GM06990 (cell line): Measurements from ENCODE around the gene RAB3GAP1.
"Not testable (repeated sequence)": the region's sequence is repeated elsewhere in the genome, so short reads cannot be mapped to it uniquely, and the experiment has no call there.

Experiments used
- DNase-seq: peaks from one replicate; pipeline ENCODE4 v3.0.0-alpha.2; 2011; ENCODE audit not compliant: insufficient read length; ENCODE audit errors: extremely low read depth
- H3K27me3 ChIP-seq: replicated peaks from 2 replicates; pipeline ENCODE4 v1.6.0; 2011; ENCODE audit warnings: low read length; ENCODE audit not compliant: control insufficient read depth, insufficient read depth
- H3K36me3 ChIP-seq: 2 replicates; pipeline ENCODE4 v1.5.1; 2011; ENCODE audit warnings: low read length; ENCODE audit not compliant: control insufficient read depth, insufficient read depth
- H3K4me3 ChIP-seq: replicated peaks from 2 replicates; pipeline ENCODE4 v1.5.1; 2011; ENCODE audit warnings: low read depth, mild to moderate bottlenecking, control low read depth, low read length
- TF ChIP-seq, protein P1 (sequence below): IDR thresholded peaks from 2 replicates; pipeline ENCODE4 v1.5.1; 2011; ENCODE audit warnings: low read length, control low read depth, mild to moderate bottlenecking, inconsistent platforms; ENCODE audit not compliant: insufficient read depth, poor library complexity, severe bottlenecking

Gene RAB3GAP1

DNA sequence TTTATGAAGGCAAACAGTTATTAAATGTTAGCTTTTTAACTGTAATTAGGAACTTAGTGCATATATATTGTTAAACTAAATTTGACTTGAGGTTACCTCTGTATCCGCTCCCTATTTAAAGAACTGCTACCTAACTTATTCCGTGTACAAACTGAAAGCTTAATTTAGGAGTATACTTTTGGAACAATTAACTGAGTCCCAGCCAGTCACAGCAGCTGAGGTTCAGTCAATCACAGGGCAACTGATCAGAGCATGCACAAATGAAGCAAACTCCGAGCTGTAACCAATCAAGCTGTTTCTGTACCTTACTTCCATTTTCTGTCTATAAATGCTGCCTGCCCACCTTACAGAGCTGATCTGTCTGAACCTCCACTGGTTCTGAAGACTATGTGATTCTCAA, 61.2 kb downstream of the RAB3GAP1 start:
- Histone ChIP-seq H3K4me3 (no peak overlapping the region), H3K36me3 (no peaks in the 10 kb centered on the region; the same call in none of the 2 replicates), H3K27me3 (no peaks in the 10 kb centered on the region)
- DNase-seq, result no peak
- TF ChIP-seq, protein P1, sequence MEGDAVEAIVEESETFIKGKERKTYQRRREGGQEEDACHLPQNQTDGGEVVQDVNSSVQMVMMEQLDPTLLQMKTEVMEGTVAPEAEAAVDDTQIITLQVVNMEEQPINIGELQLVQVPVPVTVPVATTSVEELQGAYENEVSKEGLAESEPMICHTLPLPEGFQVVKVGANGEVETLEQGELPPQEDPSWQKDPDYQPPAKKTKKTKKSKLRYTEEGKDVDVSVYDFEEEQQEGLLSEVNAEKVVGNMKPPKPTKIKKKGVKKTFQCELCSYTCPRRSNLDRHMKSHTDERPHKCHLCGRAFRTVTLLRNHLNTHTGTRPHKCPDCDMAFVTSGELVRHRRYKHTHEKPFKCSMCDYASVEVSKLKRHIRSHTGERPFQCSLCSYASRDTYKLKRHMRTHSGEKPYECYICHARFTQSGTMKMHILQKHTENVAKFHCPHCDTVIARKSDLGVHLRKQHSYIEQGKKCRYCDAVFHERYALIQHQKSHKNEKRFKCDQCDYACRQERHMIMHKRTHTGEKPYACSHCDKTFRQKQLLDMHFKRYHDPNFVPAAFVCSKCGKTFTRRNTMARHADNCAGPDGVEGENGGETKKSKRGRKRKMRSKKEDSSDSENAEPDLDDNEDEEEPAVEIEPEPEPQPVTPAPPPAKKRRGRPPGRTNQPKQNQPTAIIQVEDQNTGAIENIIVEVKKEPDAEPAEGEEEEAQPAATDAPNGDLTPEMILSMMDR, result no peak

DNA sequence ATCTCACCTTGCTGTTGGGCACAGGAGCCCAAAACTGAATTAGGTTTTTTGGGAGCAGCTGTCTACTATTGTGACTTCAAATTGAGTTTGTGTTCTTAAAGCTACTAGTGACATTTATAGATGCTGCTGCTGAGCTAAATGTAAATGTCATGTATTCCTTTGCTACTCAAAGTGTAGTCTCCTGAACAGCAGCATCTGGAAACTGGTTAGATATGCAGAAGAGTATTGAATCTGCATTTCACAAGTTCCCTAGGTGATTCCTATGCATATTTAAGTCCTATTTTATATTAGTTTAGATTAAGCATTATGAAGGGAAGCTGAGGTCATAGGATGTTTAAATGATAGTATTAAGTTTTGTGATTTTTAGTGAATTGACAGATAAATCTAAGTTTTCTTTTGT, 67.5 kb downstream of the RAB3GAP1 start:
- Histone ChIP-seq H3K4me3 (no peak overlapping the region), H3K36me3 (no peaks in the 10 kb centered on the region; the same call in 1 of the 2 replicates), H3K27me3 (no peaks in the 10 kb centered on the region)
- TF ChIP-seq, protein P1, result no peak
- DNase-seq, result no peak

DNA sequence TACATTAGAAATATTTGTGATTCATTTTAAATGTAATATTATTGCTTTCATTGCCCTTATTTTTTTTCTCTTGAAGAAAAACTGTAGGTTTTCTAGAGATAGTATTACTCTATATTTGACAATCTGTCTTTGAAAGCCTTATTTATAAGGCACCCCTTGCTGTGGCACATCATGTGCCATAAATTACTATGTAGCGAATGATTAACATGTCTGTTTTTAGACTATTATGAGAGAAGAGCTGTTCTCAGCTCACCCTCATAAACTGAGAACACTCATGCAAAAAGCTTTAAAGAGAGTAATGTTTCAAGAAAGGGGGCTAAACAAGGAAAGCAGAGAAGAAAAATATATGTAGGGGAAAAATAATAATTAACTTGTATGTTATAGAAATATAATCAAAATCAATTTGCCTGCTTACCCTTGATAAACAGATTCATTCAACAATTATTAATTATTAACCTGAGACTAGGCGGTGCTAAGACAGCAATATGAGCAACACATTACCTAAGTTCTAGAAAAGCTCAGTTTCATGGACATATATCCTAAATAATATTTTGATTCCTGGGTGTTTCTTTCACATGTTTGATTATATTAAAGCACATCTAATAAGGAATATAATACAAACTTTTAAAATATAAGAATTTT, 69.0 kb downstream of the RAB3GAP1 start:
- no peaks in the 10 kb centered on the region for H3K27me3 ChIP-seq
- no peak overlapping the region for H3K4me3 ChIP-seq
- TF ChIP-seq, protein P1, result no peak
- no peak for DNase-seq
- no peaks in the 10 kb centered on the region; the same call in 1 of the 2 replicates for H3K36me3 ChIP-seq

DNA sequence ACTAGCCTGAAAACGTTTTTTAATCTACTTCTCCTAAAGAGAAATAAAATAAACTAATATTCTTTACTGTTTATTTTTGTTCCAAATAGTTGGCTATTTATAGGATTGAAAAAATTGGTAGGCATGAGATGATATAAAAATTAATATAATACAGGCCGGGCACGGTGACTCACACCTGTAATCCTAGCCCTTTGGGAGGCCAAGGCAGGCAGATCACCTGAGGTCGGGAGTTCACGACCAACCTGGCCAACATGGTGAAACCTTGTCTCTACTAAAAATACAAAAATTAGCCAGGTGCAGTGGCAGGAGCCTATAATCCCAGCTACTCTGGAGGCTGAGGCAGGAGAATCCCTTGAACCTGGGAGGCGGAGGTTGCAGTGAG, 69.6 kb downstream of the RAB3GAP1 start:
- H3K27me3 ChIP-seq, H3K36me3 ChIP-seq, DNase-seq, H3K4me3 ChIP-seq: not testable (repeated sequence)

DNA sequence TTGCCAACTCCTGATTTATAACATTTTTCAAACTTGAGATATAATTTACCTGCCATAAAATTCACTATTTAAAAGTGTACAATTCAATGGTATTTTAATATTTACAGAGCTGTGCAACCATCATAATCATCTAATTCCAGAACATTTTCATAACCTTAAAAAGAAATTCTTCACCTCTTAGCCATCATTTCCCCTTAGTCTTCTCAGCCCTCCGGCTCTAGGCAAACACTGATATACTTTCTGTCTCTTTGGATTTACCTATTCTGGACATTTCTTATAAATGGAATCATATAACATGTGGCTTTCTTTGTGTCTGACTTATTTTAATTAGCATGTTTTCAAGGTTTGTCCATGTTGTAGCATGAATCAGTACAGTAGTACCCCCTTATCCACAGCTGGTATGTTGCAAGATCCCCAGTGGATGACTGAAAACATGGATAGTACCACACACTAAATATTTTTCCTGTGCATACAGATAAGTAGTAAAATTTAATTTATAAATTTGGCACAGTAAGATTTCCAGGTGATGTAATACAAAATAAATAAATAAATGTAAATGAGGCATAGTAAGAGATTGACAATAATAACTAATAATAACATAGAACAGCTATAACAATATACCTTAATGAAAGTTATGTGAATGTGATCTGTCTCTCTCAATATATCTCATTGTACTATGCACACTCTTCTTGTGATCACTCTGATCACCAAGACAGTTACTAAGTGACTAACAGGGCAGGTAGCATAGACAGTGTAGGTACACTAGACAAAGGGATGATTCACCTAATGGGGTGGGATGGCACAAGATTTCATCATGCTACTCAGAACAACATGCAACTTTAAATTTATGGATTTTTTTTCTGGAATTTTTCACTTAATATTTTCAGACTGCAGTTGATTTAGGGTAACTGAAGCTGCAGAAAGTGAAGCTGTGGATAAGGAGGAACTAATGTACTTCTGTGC, 73.1 kb downstream of the RAB3GAP1 start:
- Histone ChIP-seq H3K27me3 (no peaks in the 10 kb centered on the region), H3K36me3 (peaks cover 2% of the 10 kb centered on the region), H3K4me3 (no peak overlapping the region)
- TF ChIP-seq, protein P1, result no peak
- DNase-seq, result no peak

DNA sequence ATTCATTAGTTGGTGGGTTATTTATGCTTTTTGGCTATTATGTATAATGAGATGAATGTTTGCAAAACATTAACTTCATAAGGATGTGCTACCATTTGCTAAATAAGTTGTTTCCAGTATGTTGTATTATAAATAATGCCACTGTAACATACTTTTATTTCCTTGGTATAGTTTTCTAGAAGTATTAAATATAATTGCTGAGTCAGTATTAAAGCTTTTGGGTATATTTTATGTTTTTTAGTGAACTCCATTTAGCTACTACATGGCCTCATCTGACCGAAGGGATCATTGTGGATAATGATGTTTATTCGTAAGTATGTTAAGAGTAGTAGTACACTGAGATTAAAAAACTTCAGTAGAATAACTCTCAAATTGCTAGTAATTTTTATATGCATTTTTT, 73.8 kb downstream of the RAB3GAP1 start:
- H3K27me3 ChIP-seq, result no peaks in the 10 kb centered on the region
- H3K4me3 ChIP-seq, result no peak overlapping the region
- TF ChIP-seq, protein P1, result no peak
- DNase-seq, result no peak
- H3K36me3 ChIP-seq, result peaks cover 3% of the 10 kb centered on the region
